GM13977 (cell line): Measurements from ENCODE around the gene CERS1.

Source experiments
- DNase-seq: peaks from one replicate; pipeline ENCODE4 v3.0.0; 2012; ENCODE audit warnings: low spot score
- in situ Hi-C: fragments of 300-500 bp; cut with MboI; formaldehyde crosslinking; loops from one replicate; pipeline ENCODE4 v1.12.0; 2022; ENCODE audit warnings: low sequenced_read_pairs, low pct_unique_long_range_greater_than_20kb, mixed read lengths, inconsistent platforms; ENCODE audit not compliant: unreplicated experiment
- TF ChIP-seq, protein P1 (sequence below): IDR thresholded peaks from 2 replicates; pipeline ENCODE4 v1.5.1; 2012; ENCODE audit warnings: mild to moderate bottlenecking, control low read depth; ENCODE audit not compliant: insufficient read depth; ENCODE audit errors: extremely low read depth, missing control alignments

The CERS1 gene

GRCh38 chr19:18928018-18928805 lies 32.3 kb upstream of the CERS1 start:
- TF ChIP-seq, protein P1, sequence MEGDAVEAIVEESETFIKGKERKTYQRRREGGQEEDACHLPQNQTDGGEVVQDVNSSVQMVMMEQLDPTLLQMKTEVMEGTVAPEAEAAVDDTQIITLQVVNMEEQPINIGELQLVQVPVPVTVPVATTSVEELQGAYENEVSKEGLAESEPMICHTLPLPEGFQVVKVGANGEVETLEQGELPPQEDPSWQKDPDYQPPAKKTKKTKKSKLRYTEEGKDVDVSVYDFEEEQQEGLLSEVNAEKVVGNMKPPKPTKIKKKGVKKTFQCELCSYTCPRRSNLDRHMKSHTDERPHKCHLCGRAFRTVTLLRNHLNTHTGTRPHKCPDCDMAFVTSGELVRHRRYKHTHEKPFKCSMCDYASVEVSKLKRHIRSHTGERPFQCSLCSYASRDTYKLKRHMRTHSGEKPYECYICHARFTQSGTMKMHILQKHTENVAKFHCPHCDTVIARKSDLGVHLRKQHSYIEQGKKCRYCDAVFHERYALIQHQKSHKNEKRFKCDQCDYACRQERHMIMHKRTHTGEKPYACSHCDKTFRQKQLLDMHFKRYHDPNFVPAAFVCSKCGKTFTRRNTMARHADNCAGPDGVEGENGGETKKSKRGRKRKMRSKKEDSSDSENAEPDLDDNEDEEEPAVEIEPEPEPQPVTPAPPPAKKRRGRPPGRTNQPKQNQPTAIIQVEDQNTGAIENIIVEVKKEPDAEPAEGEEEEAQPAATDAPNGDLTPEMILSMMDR = no peak
- in situ Hi-C loops = no loop called here
- no peak for DNase-seq

DNA sequence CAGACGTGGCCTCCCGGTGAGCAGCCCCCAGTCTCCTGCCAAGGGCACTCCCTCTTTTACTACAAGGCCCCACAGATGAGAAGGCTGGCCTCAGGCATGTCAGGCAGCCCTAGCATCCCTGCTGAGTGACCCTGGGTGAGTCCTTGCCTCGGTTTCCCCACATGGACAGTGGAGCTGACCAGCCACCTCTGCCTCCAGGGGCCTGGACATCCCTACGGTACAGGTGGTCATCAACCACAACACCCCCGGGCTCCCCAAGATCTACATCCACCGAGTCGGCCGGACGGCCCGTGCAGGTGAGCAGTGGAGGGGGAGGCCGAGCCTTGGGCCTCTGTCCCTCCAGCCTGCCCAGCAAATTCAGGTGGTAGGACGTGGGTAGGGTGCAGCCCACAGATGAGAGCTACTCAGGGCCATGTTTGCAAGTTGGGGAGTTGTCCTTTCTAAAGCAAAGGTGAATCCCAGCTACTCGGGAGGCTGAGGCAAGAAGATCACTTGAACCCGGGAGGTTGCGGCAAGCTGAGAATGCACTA lies 28.8 kb upstream of the CERS1 start:
- in situ Hi-C loops = no loop called here
- DNase-seq = no peak
- TF ChIP-seq, protein P1 = no peak

- TF ChIP-seq, protein P1 = no peak
- no peak for DNase-seq
- in situ Hi-C loops = no loop called here
Observed at GRCh38 chr19:18922228-18922985, 26.4 kb upstream of the CERS1 start.

- no peak for DNase-seq
- in situ Hi-C loops = no loop called here
- TF ChIP-seq, protein P1 = no peak
Observed at GRCh38 chr19:18921593-18921992, 25.6 kb upstream of the CERS1 start.

DNA sequence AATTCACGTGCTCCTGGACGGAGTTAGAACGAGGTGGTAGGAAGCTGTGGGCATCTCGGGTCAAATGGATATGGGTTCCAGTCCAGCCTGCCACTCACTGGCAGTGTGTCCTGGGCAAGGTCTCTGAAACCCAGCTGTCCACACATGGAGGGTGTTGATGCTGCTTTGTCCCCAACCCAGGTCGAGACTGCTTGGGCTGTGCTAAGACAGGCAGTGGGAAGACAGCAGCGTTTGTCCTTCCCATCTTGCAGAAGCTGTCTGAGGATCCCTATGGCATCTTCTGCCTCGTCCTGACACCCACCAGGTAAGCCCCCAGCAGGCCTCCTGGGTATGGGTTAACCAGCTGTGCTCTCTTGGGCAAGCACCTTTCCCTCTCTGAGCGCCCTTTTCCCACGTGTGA lies 24.4 kb upstream of the CERS1 start:
- in situ Hi-C loops = no loop called here
- TF ChIP-seq, protein P1 = no peak
- no peak for DNase-seq

DNA sequence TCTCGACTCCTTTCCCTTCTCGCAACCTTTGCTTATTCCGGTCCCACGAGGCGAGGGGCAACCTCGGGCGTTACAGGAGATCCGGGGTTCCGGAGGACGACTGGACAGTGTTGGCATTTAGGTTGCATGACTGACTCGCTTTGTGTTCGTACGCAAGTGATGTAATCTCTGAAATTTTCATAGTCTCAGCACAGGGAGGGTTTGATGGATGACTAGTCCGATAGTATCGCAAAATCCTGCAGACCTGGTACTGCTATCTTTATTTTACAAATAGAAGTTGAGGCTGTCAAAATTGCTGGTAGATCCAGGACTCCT lies 23.9 kb upstream of the CERS1 start:
- TF ChIP-seq, protein P1 = no peak
- no peak for DNase-seq
- in situ Hi-C loops = no loop called here
